GM19452 (cell line): ENCODE data around the gene VASN.

Experiments
- ATAC-seq: cut with Tn5 transposase; IDR thresholded peaks from one replicate; pipeline ENCODE4 v1.9.1; 2021; ENCODE audit not compliant: unreplicated experiment

VASN gene

DNA sequence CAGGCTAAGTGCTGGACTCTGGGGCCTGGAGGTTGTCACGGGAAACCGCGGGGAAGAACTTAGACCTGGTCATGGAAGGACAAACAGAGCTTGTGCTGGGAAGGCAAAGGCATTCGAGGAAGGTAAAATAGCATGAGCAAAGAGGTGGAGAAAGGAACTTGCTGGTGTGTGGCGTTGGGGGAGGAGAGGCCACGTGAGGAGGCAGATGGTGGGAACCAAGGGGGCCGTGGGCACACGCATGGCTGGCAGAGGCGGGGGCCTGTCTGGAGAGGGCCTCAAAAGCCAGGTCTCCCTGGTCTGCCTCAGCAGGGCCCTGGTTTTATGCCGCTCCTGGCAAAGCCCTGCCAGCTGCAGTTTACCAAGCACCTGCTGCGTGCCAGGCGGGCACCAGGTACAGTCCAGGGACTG, 29.4 kb downstream of the VASN start:
- ATAC-seq, result no peak

- ATAC-seq, result no peak
These were observed 29.9 kb downstream of the VASN start for GRCh38 chr16:4401510-4401909.

DNA sequence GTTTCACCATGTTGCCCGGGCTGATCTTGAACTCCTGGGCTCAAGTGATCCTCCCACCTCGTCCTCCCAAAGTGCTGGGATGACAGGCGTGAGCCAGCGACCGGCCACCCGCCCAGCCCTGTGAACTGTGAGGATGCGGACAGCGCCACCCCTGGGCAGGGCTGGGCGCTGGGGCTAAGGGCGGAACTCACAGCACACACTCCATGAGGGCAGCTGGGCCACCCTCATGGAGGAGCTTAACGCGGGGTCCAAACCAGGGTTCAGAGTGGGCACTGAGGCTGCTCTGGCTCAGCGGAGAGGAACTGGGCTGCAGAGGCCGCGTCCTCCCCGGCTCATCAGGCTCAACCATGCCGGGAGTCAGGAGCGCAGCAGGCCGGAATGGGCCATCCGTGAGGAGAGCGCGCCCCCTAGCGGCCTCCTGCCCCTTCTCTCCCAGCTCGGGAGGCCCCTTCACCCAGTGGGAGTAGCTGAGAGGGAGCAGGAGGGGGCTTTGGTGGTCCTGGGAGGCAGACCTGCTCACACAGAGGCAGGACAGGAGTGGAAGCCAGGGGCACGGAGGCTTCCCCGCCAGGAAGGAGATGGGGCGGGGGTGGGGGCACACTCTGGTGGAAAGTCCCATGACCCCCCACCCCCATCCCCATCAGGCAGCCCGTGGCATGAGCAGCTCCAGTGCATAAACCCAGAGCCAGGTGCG, 30.9 kb downstream of the VASN start:
- no peak for ATAC-seq

GRCh38 chr16:4403133-4403949, 31.7 kb downstream of the VASN start:
- ATAC-seq, result no peak

GRCh38 chr16:4404247-4404966, 32.8 kb downstream of the VASN start:
- no peak for ATAC-seq

- no peak for ATAC-seq
These were observed 33.5 kb downstream of the VASN start for GRCh38 chr16:4404967-4405696.

DNA sequence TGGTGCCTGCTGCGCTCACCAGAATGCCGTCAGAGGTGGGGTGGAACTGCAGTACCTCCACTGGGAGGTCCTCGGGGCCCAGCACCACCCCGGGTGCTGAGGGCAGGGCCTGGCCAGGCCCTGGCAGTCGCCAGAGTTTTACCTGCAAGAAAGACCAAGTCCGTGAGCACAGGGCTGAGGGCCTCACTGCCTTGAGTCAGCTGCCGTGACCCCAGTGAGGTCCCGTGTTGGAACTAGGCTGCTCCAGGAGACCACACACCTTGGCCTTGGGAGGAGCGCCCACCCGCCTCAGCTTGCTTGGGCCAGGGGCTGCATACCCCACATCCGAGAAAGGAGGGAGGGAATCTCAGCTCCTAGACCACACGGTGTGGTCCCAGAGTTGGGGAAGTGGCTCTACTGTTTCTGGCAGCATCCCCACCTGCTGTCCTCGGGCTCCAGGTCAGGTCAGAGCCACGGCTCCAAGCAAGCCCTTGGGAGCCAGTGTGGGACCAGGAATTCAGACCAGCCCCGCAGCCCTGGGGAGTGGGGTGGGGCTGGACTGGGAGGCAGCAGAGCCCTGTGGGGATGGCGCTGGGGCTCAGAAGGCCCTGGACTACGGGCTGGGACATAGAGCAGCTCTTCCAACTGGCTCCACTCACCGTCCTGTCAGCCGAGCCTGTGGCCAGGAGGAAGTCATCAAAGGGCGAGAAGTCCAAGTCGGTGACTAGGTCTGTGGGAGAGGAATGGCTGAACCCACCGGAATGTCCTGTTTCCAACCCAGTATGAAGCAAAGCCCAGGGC, 36.1 kb downstream of the VASN start:
- no peak for ATAC-seq

GRCh38 chr16:4408323-4408690, 36.7 kb downstream of the VASN start:
- ATAC-seq, result no peak

DNA sequence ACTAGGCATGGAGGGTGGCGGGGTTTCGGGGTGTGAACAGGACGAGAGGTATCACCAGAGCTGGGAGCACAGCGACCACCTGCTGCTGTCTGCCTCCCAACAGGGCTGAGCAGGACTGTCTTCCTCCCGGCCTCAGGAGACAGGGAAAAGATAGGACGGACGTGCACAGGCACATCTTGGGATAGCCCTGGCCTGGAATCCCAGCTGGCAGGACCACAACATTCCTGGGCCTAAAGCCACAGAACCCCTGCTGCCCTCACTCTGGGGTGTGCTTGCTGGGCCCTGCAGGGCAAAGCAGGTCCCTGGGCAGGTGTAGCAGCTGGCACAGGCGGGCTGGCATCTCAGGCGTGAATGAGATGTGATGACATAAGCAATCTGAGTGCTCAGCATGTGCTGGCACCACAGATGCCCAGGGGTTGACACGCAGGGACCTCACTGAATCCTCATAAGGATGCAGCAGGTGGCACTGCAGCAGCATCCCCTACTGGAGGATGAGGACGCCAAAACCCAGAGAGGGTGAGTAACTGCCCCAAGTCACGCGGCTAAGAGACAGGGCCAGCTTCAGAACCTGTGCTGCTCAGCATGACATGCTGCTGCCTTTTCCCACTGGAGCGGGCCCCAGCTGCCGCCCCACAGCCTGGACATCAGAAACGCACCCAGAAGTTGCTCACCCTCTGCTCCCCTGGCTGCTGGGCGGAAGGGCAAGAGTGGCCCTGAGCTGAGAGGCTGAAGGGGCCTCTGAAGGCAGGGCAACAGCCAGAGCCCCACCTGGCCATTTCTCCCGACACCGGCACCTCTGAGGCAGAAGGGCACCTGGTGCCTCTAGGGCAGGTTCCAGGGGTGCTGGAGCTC, 37.7 kb downstream of the VASN start:
- ATAC-seq, result no peak

DNA sequence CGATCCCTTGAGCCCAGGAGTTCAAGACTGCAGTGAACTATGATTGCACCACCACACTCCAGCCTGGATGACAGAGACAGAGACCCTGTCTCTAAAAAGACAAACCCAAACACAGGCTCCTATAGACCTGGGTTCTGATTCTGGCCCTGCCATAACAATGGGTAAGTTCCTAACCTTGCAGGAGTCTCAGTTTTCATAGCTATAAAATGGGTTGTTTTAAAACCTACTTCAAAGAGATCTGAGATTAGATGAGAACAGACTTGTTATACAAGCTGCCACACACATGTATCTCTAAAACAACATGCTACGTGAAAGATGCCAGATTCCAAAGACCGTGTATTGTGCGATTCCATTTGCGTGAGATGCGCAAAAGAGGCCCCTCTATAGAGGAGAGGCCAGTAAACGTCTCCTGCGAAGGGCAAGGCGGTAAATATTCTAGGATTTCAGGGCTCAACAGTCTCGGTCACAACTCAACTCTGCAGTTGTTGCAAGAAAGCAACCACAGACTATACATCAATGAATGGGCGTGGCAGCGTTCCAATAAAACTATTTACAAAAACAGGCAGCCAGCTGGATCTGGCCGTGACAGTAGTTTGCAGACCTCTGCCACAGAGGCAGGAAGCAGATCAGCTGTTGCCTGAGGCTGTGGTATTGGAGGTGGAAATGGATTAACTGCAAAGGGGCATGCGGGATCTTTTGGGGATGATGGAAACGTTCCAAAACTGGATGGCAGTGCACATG, 38.9 kb downstream of the VASN start:
- ATAC-seq, result no peak

DNA sequence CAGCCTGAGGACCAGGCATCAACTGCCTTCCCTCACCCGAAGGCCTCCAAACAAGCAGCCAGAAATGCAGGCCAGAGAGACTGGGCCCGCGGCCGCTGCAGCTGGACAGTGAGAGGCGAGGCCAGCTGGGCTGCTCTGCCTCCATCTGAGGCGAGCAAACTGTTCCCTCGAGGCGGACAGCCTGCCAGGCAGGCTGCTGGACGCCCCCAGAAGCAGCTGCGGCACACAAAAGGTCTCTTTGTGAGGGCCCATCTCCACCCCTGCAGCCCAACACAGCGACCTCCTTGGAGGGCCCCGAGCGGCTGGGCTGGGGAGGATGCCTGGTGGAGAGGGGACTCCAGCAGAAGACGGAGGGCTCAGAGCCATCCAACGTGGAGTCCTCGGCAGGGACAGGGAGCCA, 40.0 kb downstream of the VASN start:
- ATAC-seq, result no peak

DNA sequence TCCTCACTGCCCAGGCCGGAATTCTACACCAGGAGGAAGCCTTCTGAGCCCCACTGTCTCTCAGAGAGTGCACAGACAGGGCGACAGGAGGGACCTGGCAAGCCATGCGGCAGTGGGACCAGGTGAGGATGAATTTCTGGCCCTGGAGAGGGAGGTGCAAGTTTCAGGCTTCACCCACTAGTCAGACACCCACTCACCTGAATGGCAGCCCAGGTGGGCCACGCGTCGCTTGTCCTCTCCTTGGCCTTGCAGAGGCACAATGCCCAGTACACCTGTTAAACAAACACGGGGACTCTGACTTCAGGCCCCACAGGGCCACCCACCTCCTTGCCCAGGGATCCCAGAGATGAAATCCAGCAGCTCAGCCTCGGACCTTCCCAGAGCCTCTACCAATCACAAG, 40.5 kb downstream of the VASN start:
- ATAC-seq, result no peak

- no peak for ATAC-seq
These were observed 41.2 kb downstream of the VASN start for GRCh38 chr16:4412854-4413253.

- ATAC-seq, result peak; percentile 64
These were observed 42.7 kb downstream of the VASN start for GRCh38 chr16:4414187-4414917.

DNA sequence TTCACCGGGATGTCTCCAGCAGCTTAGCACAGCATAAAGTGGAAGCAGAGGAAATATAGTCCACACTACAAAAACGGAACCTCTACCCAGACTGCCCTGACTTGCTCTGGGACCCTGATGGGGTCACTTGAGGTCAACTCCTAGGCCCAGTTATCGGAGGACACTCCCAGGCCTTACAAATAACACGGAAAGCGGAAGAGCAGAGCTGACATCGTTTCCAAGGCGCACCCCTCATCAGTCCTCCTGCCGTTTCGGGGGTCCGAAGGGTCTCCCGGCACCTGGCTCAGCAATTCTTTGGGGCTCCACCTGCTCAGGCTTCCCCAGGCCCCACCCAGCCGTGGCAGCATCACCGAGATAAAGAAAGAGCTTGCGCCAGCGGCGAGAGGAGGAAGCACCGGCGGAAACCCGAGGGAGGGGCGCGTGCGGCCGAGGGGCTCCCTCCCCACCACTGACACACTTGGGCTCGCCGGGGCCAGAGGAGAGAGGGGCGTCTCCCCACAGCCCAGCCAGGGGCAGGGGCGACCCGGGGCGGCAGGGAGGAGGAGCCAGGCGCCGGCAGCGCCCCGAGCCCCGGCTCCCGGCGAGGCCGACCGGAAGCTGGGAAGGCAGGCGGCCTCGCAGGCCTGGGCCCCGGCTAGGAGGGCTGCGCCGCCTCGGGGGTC, 44.0 kb downstream of the VASN start:
- ATAC-seq, result no peak

GRCh38 chr16:4416200-4417032, 44.8 kb downstream of the VASN start, which contains the start of gene CORO7:
Gene CORO7, minus strand, starts transcription at chr16:4416596. Its CDS starts 78 bp downstream, at chr16:4416518.
- ATAC-seq, result peak; percentile 67
